Liver (tissue), 9 donors: ENCODE results near the gene ESCO1. TPM values are rescaled to one million over a fixed set of nuclear protein-coding genes. Genes with fewer than 3 reads are reported as not detected.
A peak's percentile ranks its signal among the peaks of the same experiment; 100 is the strongest.

Source experiments
- DNase-seq: peaks from one replicate; pipeline ENCODE4 v3.0.0-alpha.2; 2017; ENCODE audit warnings: low spot score
- H3K27ac ChIP-seq, 2 donors: one replicate each; pipeline ENCODE4 v1.7.0; 2013; ENCODE audit warnings: inconsistent platforms in 2 of 2, low read length in 2 of 2, control low read depth in 1 of 2, low read depth in 1 of 2, mild to moderate bottlenecking in 1 of 2
- H3K27me3 ChIP-seq, 4 donors: one replicate each; pipeline versions ENCODE4 v1.6.1 to v1.7.0; 2013; ENCODE audit warnings: low read length in 3 of 4, inconsistent platforms in 1 of 4, mild to moderate bottlenecking in 1 of 4, moderate library complexity in 1 of 4; ENCODE audit not compliant: control insufficient read depth in 4 of 4, insufficient read depth in 4 of 4
- H3K36me3 ChIP-seq, 4 donors: one replicate each; pipeline versions ENCODE4 v1.6.1 to v1.7.0; 2013; ENCODE audit warnings: low read length in 3 of 4, mild to moderate bottlenecking in 3 of 4, low read depth in 1 of 4, moderate library complexity in 1 of 4; ENCODE audit not compliant: control insufficient read depth in 4 of 4, insufficient read depth in 3 of 4
- H3K4me1 ChIP-seq, 4 donors: one replicate each; pipeline versions ENCODE4 v1.6.1 to v1.7.0; 2013; ENCODE audit warnings: low read length in 3 of 4, mild to moderate bottlenecking in 3 of 4, moderate library complexity in 1 of 4; ENCODE audit not compliant: control insufficient read depth in 4 of 4, insufficient read depth in 4 of 4
- H3K4me3 ChIP-seq, 3 donors: one replicate each; pipeline versions ENCODE4 v1.6.1 to v1.7.0; 2013; ENCODE audit warnings: low read length in 3 of 3, control low read depth in 1 of 3, low read depth in 1 of 3, mild to moderate bottlenecking in 1 of 3
- H3K9ac ChIP-seq, 2 donors: one replicate each; pipeline ENCODE4 v1.7.0; 2013; ENCODE audit warnings: low read length in 2 of 2, mild to moderate bottlenecking in 2 of 2, moderate library complexity in 2 of 2, control low read depth in 1 of 2, low read depth in 1 of 2
- H3K9me3 ChIP-seq, 4 donors: one replicate each; pipeline versions ENCODE4 v1.6.1 to v1.7.0; 2013; ENCODE audit warnings: low read length in 3 of 4; ENCODE audit not compliant: control insufficient read depth in 4 of 4
- ATF3 ChIP-seq: IDR thresholded peaks from 2 replicates; pipeline ENCODE4 v1.6.1; 2016; ENCODE audit warnings: antibody characterized with exemption
- CTCF ChIP-seq: fragments of 150-350 bp; IDR thresholded peaks from 2 replicates; pipeline ENCODE4 v1.5.1; 2017; ENCODE audit warnings: improper control_type of control experiment, low read depth, low read length; ENCODE audit not compliant: missing input control
- EGR1 ChIP-seq, 2 donors: IDR thresholded peaks; 2 replicates each; pipeline ENCODE4 v1.6.1; 2016 to 2018; ENCODE audit warnings: antibody characterized with exemption in 2 of 2, low read depth in 2 of 2
- FOXA2 ChIP-seq: IDR thresholded peaks from 2 replicates; pipeline ENCODE4 v1.6.1; 2016; ENCODE audit warnings: antibody characterized with exemption
- GABPA ChIP-seq, 2 donors: IDR thresholded peaks in 1 of 2; conservative IDR thresholded peaks in 1 of 2; 2 replicates each; pipeline ENCODE4 v1.6.1; 2016; ENCODE audit warnings: antibody characterized with exemption in 2 of 2, mild to moderate bottlenecking in 1 of 2, moderate library complexity in 1 of 2
- HNF4G ChIP-seq: IDR thresholded peaks from 2 replicates; pipeline ENCODE4 v1.6.1; 2016; ENCODE audit warnings: antibody characterized with exemption
- JUND ChIP-seq, 2 donors: IDR thresholded peaks; 2 replicates each; pipeline ENCODE4 v1.6.1; 2016; ENCODE audit warnings: antibody characterized with exemption in 2 of 2
- NR2F2 ChIP-seq: IDR thresholded peaks from 2 replicates; pipeline ENCODE4 v1.6.1; 2016; ENCODE audit warnings: antibody characterized with exemption
- REST ChIP-seq: IDR thresholded peaks from 2 replicates; pipeline ENCODE4 v1.6.1; 2016; ENCODE audit warnings: antibody characterized with exemption, mild to moderate bottlenecking
- RXRA ChIP-seq, 2 donors: IDR thresholded peaks; 2 replicates each; pipeline ENCODE4 v1.6.1; 2017 to 2018; ENCODE audit warnings: antibody characterized with exemption in 2 of 2, mild to moderate bottlenecking in 1 of 2
- SP1 ChIP-seq: IDR thresholded peaks from 2 replicates; pipeline ENCODE4 v1.6.1; 2018; ENCODE audit warnings: antibody characterized with exemption, mild to moderate bottlenecking
- TAF1 ChIP-seq: conservative IDR thresholded peaks from 2 replicates; pipeline ENCODE4 v1.6.1; 2016; ENCODE audit warnings: antibody characterized with exemption, mild to moderate bottlenecking
- YY1 ChIP-seq: IDR thresholded peaks from 2 replicates; pipeline ENCODE4 v1.6.1; 2016; ENCODE audit warnings: antibody characterized with exemption, mild to moderate bottlenecking
- WGBS: extraction: QIAGEN DNeasy Blood & Tissue Kit; methylation state at CpG from one replicate; pipeline ENCODE4 v1.1.7; 2013; 5-methylcytosine and 5-hydroxymethylcytosine counted together
- polyA plus RNA-seq, 2 donors: library from polyadenylated mRNA; stranded (reverse) in 1 of 2; unstranded in 1 of 2; fragments of 200-250 nt in 1 of 2; fragments of >200 nt in 1 of 2; fragmentation: Nextera tagmentation in 1 of 2; extraction: Ambion mirVana in 1 of 2; gene quantifications; one replicate each; pipeline versions ENCODE4 v1.2.1 to v1.2.3, GENCODE V29; 2013 to 2015
- total RNA-seq, 2 donors: library from RNA; depleted of rRNA; stranded (reverse); fragments of >200 nt; gene quantifications; one replicate each; pipeline ENCODE4 v1.2.3, GENCODE V29; 2014
- TF ChIP-seq, protein P1 (sequence below): IDR thresholded peaks from 2 replicates; pipeline ENCODE4 v1.6.1; 2016; ENCODE audit warnings: antibody characterized with exemption
- TF ChIP-seq, protein P2 (sequence below): IDR thresholded peaks from 2 replicates; pipeline ENCODE4 v1.6.1; 2016; ENCODE audit warnings: antibody characterized with exemption
- donor health status: healthy.
- donor health status: healthy.
- donor health status: healthy.
- donor health status: healthy.
- donor health status: healthy.

The ESCO1 gene
- total and polyA plus RNA-seq, 4 donors: 3.7 to 10.3 (median 7.6) TPM

GRCh38 chr18:21598726-21599584 lies 1.5 kb downstream of the ESCO1 start:
- TF ChIP-seq JUND (IDR thresholded peaks at IDR 0.05) (no peak), TAF1 (no peak), NR2F2 (no peak), YY1 (no peak), RXRA (IDR thresholded peaks at IDR 0.05) (no peak), GABPA (IDR thresholded peaks at IDR 0.05 in 1 of 2, conservative IDR thresholded peaks at IDR 0.05 in 1 of 2) (no peak), REST (no peak), ATF3 (no peak), CTCF (no peak)
- TF ChIP-seq, protein P1, sequence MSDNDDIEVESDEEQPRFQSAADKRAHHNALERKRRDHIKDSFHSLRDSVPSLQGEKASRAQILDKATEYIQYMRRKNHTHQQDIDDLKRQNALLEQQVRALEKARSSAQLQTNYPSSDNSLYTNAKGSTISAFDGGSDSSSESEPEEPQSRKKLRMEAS: no peak
- TF ChIP-seq, protein P2, sequence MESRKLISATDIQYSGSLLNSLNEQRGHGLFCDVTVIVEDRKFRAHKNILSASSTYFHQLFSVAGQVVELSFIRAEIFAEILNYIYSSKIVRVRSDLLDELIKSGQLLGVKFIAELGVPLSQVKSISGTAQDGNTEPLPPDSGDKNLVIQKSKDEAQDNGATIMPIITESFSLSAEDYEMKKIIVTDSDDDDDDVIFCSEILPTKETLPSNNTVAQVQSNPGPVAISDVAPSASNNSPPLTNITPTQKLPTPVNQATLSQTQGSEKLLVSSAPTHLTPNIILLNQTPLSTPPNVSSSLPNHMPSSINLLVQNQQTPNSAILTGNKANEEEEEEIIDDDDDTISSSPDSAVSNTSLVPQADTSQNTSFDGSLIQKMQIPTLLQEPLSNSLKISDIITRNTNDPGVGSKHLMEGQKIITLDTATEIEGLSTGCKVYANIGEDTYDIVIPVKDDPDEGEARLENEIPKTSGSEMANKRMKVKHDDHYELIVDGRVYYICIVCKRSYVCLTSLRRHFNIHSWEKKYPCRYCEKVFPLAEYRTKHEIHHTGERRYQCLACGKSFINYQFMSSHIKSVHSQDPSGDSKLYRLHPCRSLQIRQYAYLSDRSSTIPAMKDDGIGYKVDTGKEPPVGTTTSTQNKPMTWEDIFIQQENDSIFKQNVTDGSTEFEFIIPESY: no peak
- Histone ChIP-seq H3K9me3 (no peaks in the 10 kb centered on the region), H3K27me3 (no peaks in the 10 kb centered on the region), H3K4me1 (peaks cover 0 to 18% (median 9%) of the 10 kb centered on the region in 4 donors), H3K4me3 (peak overlapping the region; percentile 67 to 75 (median 75)), H3K36me3 (no peaks in the 10 kb centered on the region), H3K9ac (peak overlapping the region; percentile 52 to 91), H3K27ac (peak overlapping the region in 1 of 2 donors; percentile 93)
- no peak for DNase-seq
- WGBS: 57% methylated on average over 18 of the region's 18 CpGs

DNA sequence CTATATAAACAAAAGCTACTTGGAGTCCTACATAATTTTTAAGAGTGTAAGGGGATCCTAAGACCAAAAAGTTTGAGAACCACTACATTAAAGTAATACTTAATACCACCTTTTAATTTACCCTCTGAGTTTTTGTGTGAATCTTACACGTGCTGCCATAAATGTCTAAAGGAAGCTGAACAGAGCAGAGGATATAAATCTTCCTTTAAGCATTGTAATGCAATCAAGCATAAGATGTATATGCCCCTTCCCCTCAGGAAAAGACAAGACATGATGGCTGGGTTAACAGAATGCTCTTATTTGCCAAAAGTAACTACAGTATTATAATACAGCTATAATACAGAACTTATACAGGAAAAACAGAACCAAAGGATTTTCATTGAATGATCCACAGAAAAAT lies 2.9 kb downstream of the ESCO1 start:
- Histone ChIP-seq H3K4me3 (no peak overlapping the region), H3K9ac (no peak overlapping the region), H3K9me3 (no peaks in the 10 kb centered on the region), H3K36me3 (no peaks in the 10 kb centered on the region), H3K27ac (no peak overlapping the region), H3K27me3 (no peaks in the 10 kb centered on the region), H3K4me1 (peaks cover 0 to 18% (median 9%) of the 10 kb centered on the region in 4 donors)
- TF ChIP-seq, protein P1: no peak
- TF ChIP-seq NR2F2 (no peak), TAF1 (no peak), HNF4G (no peak), SP1 (no peak), FOXA2 (no peak), YY1 (no peak), CTCF (no peak), EGR1 (IDR thresholded peaks at IDR 0.05; ENCODE audit: low read depth in 2 of 2) (no peak), ATF3 (no peak)
- no peak for DNase-seq
- WGBS: 80% methylated on average over 1 of the region's 1 CpG
